HCT116 (cell line): ENCODE data around the gene PCDHB2. TPM values are rescaled to one million over a fixed set of nuclear protein-coding genes. Genes with fewer than 3 reads are reported as not detected.

Experiments used
- ATAC-seq: fragments of 200-7000 bp; cut with Tn5 transposase; 2 replicates; pipeline ENCODE4 v1.9.1; 2020; ENCODE audit warnings: mild to moderate bottlenecking, moderate library complexity
- BruUV-seq: library from RNA; stranded (reverse); fragments of 400-500 nt; replicated peaks from 2 replicates; lab custom pipeline; 2021; lab: Mats Ljungman, UMichigan
- CTCF ChIA-PET: fragments of 300-600 bp; sonication (Branson Sonifier 250); formaldehyde crosslinking; loops from one replicate; lab custom pipeline; 2021; ENCODE audit warnings: antibody characterized with exemption; lab: Charles Lee
- POLR2A ChIA-PET: fragments of 300-600, 350-600 bp; sonication (Branson Sonifier 250); formaldehyde crosslinking; loops from one replicate; lab custom pipeline; 2021; ENCODE audit warnings: antibody characterized with exemption; lab: Charles Lee
- RAD21 ChIA-PET, 2 experiments: fragments of 300-600 bp; sonication (Branson Sonifier 250); formaldehyde crosslinking; loops; one replicate each; lab custom pipeline; 2023; ENCODE audit warnings: low total read pairs in 2 of 2; ENCODE audit not compliant: uncharacterized antibody in 2 of 2, unreplicated experiment in 2 of 2, low non-redundant PET in 1 of 2; lab: Charles Lee
- DNase-seq: peaks from one replicate; pipeline ENCODE4 v3.0.0-alpha.2; 2010; ENCODE audit warnings: low read depth, low spot score
- H2AFZ ChIP-seq: fragments of 200-600 bp; shearing (Covaris generic), sonication (generic); 2 replicates; pipeline ENCODE4 v1.6.1; 2017; ENCODE audit warnings: low read depth, mixed run types, mixed read lengths, antibody characterized with exemption, low read length; ENCODE audit not compliant: poor library complexity, severe bottlenecking
- H3K27ac ChIP-seq: 2 replicates; pipeline ENCODE4 v1.5.1; 2012; ENCODE audit warnings: low read depth, low read length
- H3K27me3 ChIP-seq: fragments of 200-600 bp; sonication (generic); 2 replicates; pipeline ENCODE4 v1.6.1; 2016; ENCODE audit warnings: mixed run types, low read length, mixed read lengths; ENCODE audit not compliant: insufficient read depth
- H3K36me3 ChIP-seq, 2 experiments: fragments of 200-500 bp in 1 of 2; fragments of 200-600 bp in 1 of 2; sonication (Bioruptor generic) in 1 of 2; sonication (generic) in 1 of 2; 2 replicates each; pipeline versions ENCODE4 v1.5.1 to v1.6.1; 2014 to 2016; ENCODE audit warnings: low read length in 2 of 2, inconsistent platforms in 1 of 2, mixed read lengths in 1 of 2, mixed run types in 1 of 2; ENCODE audit not compliant: insufficient read depth in 2 of 2, control insufficient read depth in 1 of 2
- H3K4me1 ChIP-seq, 2 experiments: fragments of 200-600 bp in 1 of 2; sonication (generic) in 1 of 2; 2 replicates each; pipeline versions ENCODE4 v1.5.1 to v1.6.1; 2012 to 2017; ENCODE audit warnings: low read length in 2 of 2, inconsistent platforms in 1 of 2, mild to moderate bottlenecking in 1 of 2, mixed read lengths in 1 of 2, mixed run types in 1 of 2, moderate library complexity in 1 of 2; ENCODE audit not compliant: insufficient read depth in 2 of 2, control insufficient read depth in 1 of 2
- H3K4me2 ChIP-seq: fragments of 200-600 bp; sonication (generic); 2 replicates; pipeline ENCODE4 v1.6.1; 2017; ENCODE audit warnings: mixed run types, low read length, mixed read lengths
- H3K4me3 ChIP-seq, 2 experiments: fragments of 200-600 bp in 1 of 2; sonication (generic) in 1 of 2; replicated peaks in 1 of 2; 2 replicates each; pipeline ENCODE4 v1.5.1; 2011 to 2016; ENCODE audit warnings: low read length in 2 of 2, control low read depth in 1 of 2, low read depth in 1 of 2, mild to moderate bottlenecking in 1 of 2, mixed read lengths in 1 of 2, mixed run types in 1 of 2
- H3K79me2 ChIP-seq: fragments of 200-600 bp; sonication (generic); 2 replicates; pipeline ENCODE4 v1.6.1; 2017; ENCODE audit warnings: mild to moderate bottlenecking, mixed run types, low read length, moderate library complexity, mixed read lengths; ENCODE audit not compliant: insufficient read depth
- H3K9ac ChIP-seq: fragments of 200-600 bp; sonication (generic); 2 replicates; pipeline ENCODE4 v1.6.1; 2016; ENCODE audit warnings: low read length, mixed read lengths
- H3K9me2 ChIP-seq: fragments of 200-600 bp; sonication (generic), shearing (Covaris generic); 2 replicates; pipeline ENCODE4 v1.6.1; 2017; ENCODE audit warnings: mixed run types, mild to moderate bottlenecking, moderate library complexity; ENCODE audit not compliant: insufficient read depth
- H3K9me3 ChIP-seq, 2 experiments: fragments of 200-500 bp in 1 of 2; fragments of 200-600 bp in 1 of 2; sonication (Bioruptor generic) in 1 of 2; sonication (generic) in 1 of 2; 2 replicates each; pipeline ENCODE4 v1.6.1; 2014 to 2017; ENCODE audit warnings: low read length in 2 of 2, mixed read lengths in 2 of 2, inconsistent platforms in 1 of 2, low read depth in 1 of 2, mild to moderate bottlenecking in 1 of 2, mixed run types in 1 of 2, moderate library complexity in 1 of 2; ENCODE audit not compliant: control insufficient read depth in 1 of 2, insufficient read depth in 1 of 2
- H4K20me1 ChIP-seq: fragments of 200-600 bp; sonication (generic), shearing (Covaris generic); 2 replicates; pipeline ENCODE4 v1.6.1; 2017; ENCODE audit warnings: mixed run types, mild to moderate bottlenecking, moderate library complexity; ENCODE audit not compliant: insufficient read depth
- CBX3 ChIP-seq: IDR thresholded peaks from 2 replicates; pipeline ENCODE4 v1.6.1; 2012; ENCODE audit warnings: low read depth
- EGR1 ChIP-seq: IDR thresholded peaks from 2 replicates; pipeline ENCODE4 v1.6.1; 2012; ENCODE audit warnings: low read depth
- ELF1 ChIP-seq: IDR thresholded peaks from 2 replicates; pipeline ENCODE4 v1.6.1; 2012; ENCODE audit warnings: low read depth, borderline replicate concordance
- EZH2 ChIP-seq: fragments of 200-600 bp; sonication (generic); IDR thresholded peaks from 2 replicates; pipeline ENCODE4 v1.6.1; 2017; ENCODE audit warnings: antibody characterized with exemption, mixed run types
- EZH2phosphoT487 ChIP-seq: fragments of 200-600 bp; IDR thresholded peaks from 2 replicates; pipeline ENCODE4 v1.6.1; 2018; ENCODE audit warnings: antibody characterized with exemption, borderline replicate concordance
- JUND ChIP-seq: IDR thresholded peaks from 2 replicates; pipeline ENCODE4 v1.6.1; 2012
- RAD21 ChIP-seq: IDR thresholded peaks from 2 replicates; pipeline ENCODE4 v1.6.1; 2012; ENCODE audit warnings: low read depth, mild to moderate bottlenecking
- SP1 ChIP-seq: IDR thresholded peaks from 2 replicates; pipeline ENCODE4 v1.6.1; 2012; ENCODE audit warnings: low read depth
- SRF ChIP-seq: IDR thresholded peaks from 2 replicates; pipeline ENCODE4 v1.6.1; 2012; ENCODE audit warnings: low read depth
- ZFX ChIP-seq: fragments of 450-650 bp; IDR thresholded peaks from 2 replicates; pipeline ENCODE4 v1.6.1; 2017
- ZNF274 ChIP-seq: fragments of 200-500 bp; sonication (Bioruptor generic); IDR thresholded peaks from 2 replicates; pipeline ENCODE4 v1.6.1; 2014; ENCODE audit warnings: mild to moderate bottlenecking, low read depth, low read length, inconsistent platforms
- intact Hi-C: fragments of 100-400 bp; cut with micrococcal nuclease; formaldehyde crosslinking; loops from 2 replicates; pipeline ENCODE4 v1.10.0; 2022
- total RNA-seq: library from RNA; stranded (reverse); gene quantifications from one replicate; pipeline ENCODE4 v1.2.1, GENCODE V29; 2021; ENCODE audit not compliant: unreplicated experiment
- TF ChIP-seq, protein P1 (sequence below): IDR thresholded peaks from 2 replicates; pipeline ENCODE4 v1.6.1; 2011; ENCODE audit warnings: mild to moderate bottlenecking, low read length, moderate library complexity; ENCODE audit not compliant: insufficient replicate concordance; ENCODE audit errors: extremely low read depth
- TF ChIP-seq, protein P2 (sequence below): IDR thresholded peaks from 2 replicates; pipeline ENCODE4 v1.6.1; 2012; ENCODE audit warnings: low read depth
- TF ChIP-seq, protein P3 (sequence below): IDR thresholded peaks from 2 replicates; pipeline ENCODE4 v1.6.1; 2012

PCDHB2 gene
- total RNA-seq, 1 experiment from 2014 or later: not detected

- no peak overlapping the region for H3K4me3 ChIP-seq
Measured at GRCh38 chr5:141051521-141051866, 42.9 kb upstream of the PCDHB2 start.

DNA sequence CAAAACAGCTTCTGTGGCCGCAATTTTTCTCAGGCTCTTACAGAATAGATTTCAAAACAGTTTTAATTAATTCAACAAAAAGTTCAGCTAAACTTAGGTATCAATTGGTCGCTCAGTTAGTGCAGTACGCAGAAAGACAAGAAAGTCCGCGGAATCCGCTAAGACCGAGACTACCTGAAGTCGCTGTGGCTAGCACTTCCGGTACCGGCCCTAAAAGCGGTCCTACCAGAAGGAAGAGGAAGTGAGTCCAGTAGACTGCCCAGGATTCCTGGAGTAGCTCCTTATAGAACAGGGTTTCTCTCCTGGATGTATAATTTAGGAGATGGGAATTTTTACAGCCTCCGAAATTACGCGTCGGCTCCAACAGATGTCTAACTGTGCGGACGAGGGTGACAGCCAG is 16.6 kb upstream of the PCDHB2 start:
- no peaks in the 10 kb centered on the region for H3K4me1 ChIP-seq
- no TSS peak for BruUV-seq
- no peak overlapping the region for H3K27ac ChIP-seq
- H3K9me2 ChIP-seq: no peaks in the 10 kb centered on the region
- intact Hi-C loops: no loop called here
- no peaks in the 10 kb centered on the region for H3K36me3 ChIP-seq
- ChIA-PET CTCF (no interaction called here), RAD21 (no interaction called here), POLR2A (no interaction called here)
- H3K4me2 ChIP-seq: no peak overlapping the region
- ATAC-seq (no peak), DNase-seq (no peak)
- H3K4me3 ChIP-seq: no peak overlapping the region
- no peak overlapping the region for H2AFZ ChIP-seq
- H3K9me3 ChIP-seq: no peaks in the 10 kb centered on the region; a peak in 1 of 4 replicates
- no peaks in the 10 kb centered on the region for H3K79me2 ChIP-seq
- H3K9ac ChIP-seq: no peak overlapping the region
- no peak for TF ChIP-seq CBX3
- TF ChIP-seq ZNF274: no peak
- no peak for TF ChIP-seq ZFX
- TF ChIP-seq JUND: no peak
- TF ChIP-seq ELF1: no peak
- TF ChIP-seq SP1: no peak
- no peak for TF ChIP-seq EZH2
- TF ChIP-seq, protein P1, sequence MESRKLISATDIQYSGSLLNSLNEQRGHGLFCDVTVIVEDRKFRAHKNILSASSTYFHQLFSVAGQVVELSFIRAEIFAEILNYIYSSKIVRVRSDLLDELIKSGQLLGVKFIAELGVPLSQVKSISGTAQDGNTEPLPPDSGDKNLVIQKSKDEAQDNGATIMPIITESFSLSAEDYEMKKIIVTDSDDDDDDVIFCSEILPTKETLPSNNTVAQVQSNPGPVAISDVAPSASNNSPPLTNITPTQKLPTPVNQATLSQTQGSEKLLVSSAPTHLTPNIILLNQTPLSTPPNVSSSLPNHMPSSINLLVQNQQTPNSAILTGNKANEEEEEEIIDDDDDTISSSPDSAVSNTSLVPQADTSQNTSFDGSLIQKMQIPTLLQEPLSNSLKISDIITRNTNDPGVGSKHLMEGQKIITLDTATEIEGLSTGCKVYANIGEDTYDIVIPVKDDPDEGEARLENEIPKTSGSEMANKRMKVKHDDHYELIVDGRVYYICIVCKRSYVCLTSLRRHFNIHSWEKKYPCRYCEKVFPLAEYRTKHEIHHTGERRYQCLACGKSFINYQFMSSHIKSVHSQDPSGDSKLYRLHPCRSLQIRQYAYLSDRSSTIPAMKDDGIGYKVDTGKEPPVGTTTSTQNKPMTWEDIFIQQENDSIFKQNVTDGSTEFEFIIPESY: no peak
- TF ChIP-seq SRF: no peak
- TF ChIP-seq, protein P2, sequence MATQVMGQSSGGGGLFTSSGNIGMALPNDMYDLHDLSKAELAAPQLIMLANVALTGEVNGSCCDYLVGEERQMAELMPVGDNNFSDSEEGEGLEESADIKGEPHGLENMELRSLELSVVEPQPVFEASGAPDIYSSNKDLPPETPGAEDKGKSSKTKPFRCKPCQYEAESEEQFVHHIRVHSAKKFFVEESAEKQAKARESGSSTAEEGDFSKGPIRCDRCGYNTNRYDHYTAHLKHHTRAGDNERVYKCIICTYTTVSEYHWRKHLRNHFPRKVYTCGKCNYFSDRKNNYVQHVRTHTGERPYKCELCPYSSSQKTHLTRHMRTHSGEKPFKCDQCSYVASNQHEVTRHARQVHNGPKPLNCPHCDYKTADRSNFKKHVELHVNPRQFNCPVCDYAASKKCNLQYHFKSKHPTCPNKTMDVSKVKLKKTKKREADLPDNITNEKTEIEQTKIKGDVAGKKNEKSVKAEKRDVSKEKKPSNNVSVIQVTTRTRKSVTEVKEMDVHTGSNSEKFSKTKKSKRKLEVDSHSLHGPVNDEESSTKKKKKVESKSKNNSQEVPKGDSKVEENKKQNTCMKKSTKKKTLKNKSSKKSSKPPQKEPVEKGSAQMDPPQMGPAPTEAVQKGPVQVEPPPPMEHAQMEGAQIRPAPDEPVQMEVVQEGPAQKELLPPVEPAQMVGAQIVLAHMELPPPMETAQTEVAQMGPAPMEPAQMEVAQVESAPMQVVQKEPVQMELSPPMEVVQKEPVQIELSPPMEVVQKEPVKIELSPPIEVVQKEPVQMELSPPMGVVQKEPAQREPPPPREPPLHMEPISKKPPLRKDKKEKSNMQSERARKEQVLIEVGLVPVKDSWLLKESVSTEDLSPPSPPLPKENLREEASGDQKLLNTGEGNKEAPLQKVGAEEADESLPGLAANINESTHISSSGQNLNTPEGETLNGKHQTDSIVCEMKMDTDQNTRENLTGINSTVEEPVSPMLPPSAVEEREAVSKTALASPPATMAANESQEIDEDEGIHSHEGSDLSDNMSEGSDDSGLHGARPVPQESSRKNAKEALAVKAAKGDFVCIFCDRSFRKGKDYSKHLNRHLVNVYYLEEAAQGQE: no peak
- TF ChIP-seq RAD21: no peak
- TF ChIP-seq EGR1: no peak
- no peaks in the 10 kb centered on the region for H3K27me3 ChIP-seq
- no peaks in the 10 kb centered on the region for H4K20me1 ChIP-seq

More at GRCh38 chr5:141051521-141051866, 42.9 kb upstream of the PCDHB2 start:
- Histone ChIP-seq H3K36me3 (no peaks in the 10 kb centered on the region), H3K27ac (no peak overlapping the region), H3K9me3 (no peaks in the 10 kb centered on the region), H3K79me2 (no peaks in the 10 kb centered on the region), H4K20me1 (no peaks in the 10 kb centered on the region), H2AFZ (no peak overlapping the region), H3K4me1 (no peaks in the 10 kb centered on the region), H3K9me2 (no peaks in the 10 kb centered on the region), H3K9ac (no peak overlapping the region), H3K4me2 (no peak overlapping the region), H3K27me3 (no peaks in the 10 kb centered on the region)
- DNase-seq (no peak), ATAC-seq (no peak)
- CTCF ChIA-PET: no interaction called here
- intact Hi-C loops: no loop called here
- BruUV-seq: no TSS peak
- RAD21 ChIA-PET: no interaction called here
- TF ChIP-seq EZH2phosphoT487: no peak
- TF ChIP-seq JUND: no peak
- TF ChIP-seq, protein P3, sequence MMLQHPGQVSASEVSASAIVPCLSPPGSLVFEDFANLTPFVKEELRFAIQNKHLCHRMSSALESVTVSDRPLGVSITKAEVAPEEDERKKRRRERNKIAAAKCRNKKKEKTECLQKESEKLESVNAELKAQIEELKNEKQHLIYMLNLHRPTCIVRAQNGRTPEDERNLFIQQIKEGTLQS: no peak
- POLR2A ChIA-PET: no interaction called here
